OCI-LY7 (cell line): ENCODE measurements around the gene DNAL1. TPM values are rescaled to one million over a fixed set of nuclear protein-coding genes. Genes with fewer than 3 reads are reported as not detected.

Source experiments
- BruUV-seq: library from RNA; stranded (reverse); fragments of 400-500 nt; replicated peaks from 2 replicates; lab custom pipeline; 2021; lab: Mats Ljungman, UMichigan
- CTCF ChIA-PET: fragments of 300-600 bp; sonication (Branson Sonifier 250); formaldehyde crosslinking; loops from one replicate; lab custom pipeline; 2022; ENCODE audit warnings: antibody characterized with exemption; ENCODE audit not compliant: unreplicated experiment; lab: Charles Lee
- POLR2A ChIA-PET: fragments of 300-600 bp; sonication (Branson Sonifier 250); formaldehyde crosslinking; loops from one replicate; lab custom pipeline; 2022; ENCODE audit warnings: antibody characterized with exemption; lab: Charles Lee
- DNase-seq: peaks from one replicate; pipeline ENCODE4 v3.0.0-alpha.2; 2015; ENCODE audit warnings: low spot score
- H2AFZ ChIP-seq: fragments of 200-600 bp; sonication (generic), shearing (Covaris generic); 2 replicates; pipeline ENCODE4 v1.6.1; 2014; ENCODE audit warnings: mild to moderate bottlenecking, antibody characterized with exemption, low read length, moderate library complexity
- H3K27ac ChIP-seq: fragments of 200-600 bp; sonication (generic); 2 replicates; pipeline ENCODE4 v1.5.1; 2014; ENCODE audit warnings: mixed run types, low read depth, mild to moderate bottlenecking, moderate library complexity, low read length, inconsistent platforms; ENCODE audit not compliant: poor library complexity, severe bottlenecking
- H3K36me3 ChIP-seq: fragments of 200-600 bp; sonication (generic); 2 replicates; pipeline ENCODE4 v1.6.1; 2014; ENCODE audit warnings: mild to moderate bottlenecking, antibody characterized with exemption, low read length, moderate library complexity, mixed read lengths; ENCODE audit not compliant: insufficient read depth
- H3K4me1 ChIP-seq: fragments of 200-600 bp; sonication (generic); 2 replicates; pipeline ENCODE4 v1.5.1; 2014; ENCODE audit warnings: mild to moderate bottlenecking, low read length; ENCODE audit not compliant: insufficient read depth, poor library complexity, severe bottlenecking
- H3K4me2 ChIP-seq: fragments of 200-600 bp; sonication (generic); 2 replicates; pipeline ENCODE4 v1.6.1; 2014; ENCODE audit warnings: mild to moderate bottlenecking, low read length
- H3K4me3 ChIP-seq: fragments of 200-600 bp; sonication (generic); 2 replicates; pipeline ENCODE4 v1.5.1; 2014; ENCODE audit warnings: mild to moderate bottlenecking, low read depth, low read length; ENCODE audit not compliant: poor library complexity, severe bottlenecking
- H3K79me2 ChIP-seq: fragments of 200-600 bp; sonication (generic); 2 replicates; pipeline ENCODE4 v1.6.1; 2016; ENCODE audit warnings: low read depth, mild to moderate bottlenecking, low read length, moderate library complexity, mixed read lengths; ENCODE audit not compliant: insufficient read depth
- H3K9me2 ChIP-seq: fragments of 200-600 bp; sonication (generic); 2 replicates; pipeline ENCODE4 v1.6.1; 2016; ENCODE audit warnings: mild to moderate bottlenecking, low read length, mixed read lengths; ENCODE audit not compliant: insufficient read depth
- H3K9me3 ChIP-seq: fragments of 200-600 bp; sonication (generic); 2 replicates; pipeline ENCODE4 v1.6.1; 2014; ENCODE audit warnings: mild to moderate bottlenecking, mixed run types, low read length, mixed read lengths
- H4K20me1 ChIP-seq: fragments of 200-600 bp; sonication (generic); 2 replicates; pipeline ENCODE4 v1.6.1; 2014; ENCODE audit warnings: mild to moderate bottlenecking, antibody characterized with exemption, low read length, moderate library complexity, mixed read lengths; ENCODE audit not compliant: insufficient read depth
- CTCF ChIP-seq: fragments of 200-600 bp; sonication (generic); conservative IDR thresholded peaks from 2 replicates; pipeline ENCODE4 v1.5.1; 2014; ENCODE audit warnings: mild to moderate bottlenecking, antibody characterized with exemption, low read length, moderate library complexity, mixed read lengths
- EZH2phosphoT487 ChIP-seq: fragments of 200-600 bp; sonication (generic); IDR thresholded peaks from 2 replicates; pipeline ENCODE4 v1.6.1; 2018; ENCODE audit warnings: low read depth, borderline replicate concordance, mild to moderate bottlenecking, mixed run types, antibody characterized with exemption, low read length, moderate library complexity, mixed read lengths
- intact Hi-C: fragments of 100-400 bp; cut with micrococcal nuclease; formaldehyde crosslinking; loops from one replicate; pipeline ENCODE4 v1.10.0; 2022; ENCODE audit not compliant: unreplicated experiment
- total RNA-seq, 2 experiments: library from RNA; depleted of rRNA in 1 of 2; stranded (reverse); fragments of >200 nt in 1 of 2; shearing (Covaris generic) in 1 of 2; gene quantifications; 2 replicates each; pipeline ENCODE4 v1.2.3, GENCODE V29; 2014 to 2022

Gene DNAL1
- total RNA-seq, 2 experiments from 2014 or later: 5.6 to 7.5 TPM

- H3K4me2 ChIP-seq: no peak overlapping the region
- no peaks in the 10 kb centered on the region for H3K9me2 ChIP-seq
- peaks cover 7% of the 10 kb centered on the region for H3K4me1 ChIP-seq
- H3K36me3 ChIP-seq: peaks cover 83% of the 10 kb centered on the region
- no peak overlapping the region for H3K4me3 ChIP-seq
- no peak for DNase-seq
- no peaks in the 10 kb centered on the region for H3K9me3 ChIP-seq
- POLR2A ChIA-PET: no interaction called here
- TF ChIP-seq CTCF: no peak
- TF ChIP-seq EZH2phosphoT487: no peak
- BruUV-seq: no TSS peak
- no peak overlapping the region for H2AFZ ChIP-seq
- intact Hi-C loops: loop anchor here (10.0 kb wide), 1 partner anchor 316 kb away; no protein-coding TSS in a partner anchor
- no peaks in the 10 kb centered on the region for H4K20me1 ChIP-seq
- H3K27ac ChIP-seq: no peak overlapping the region
- CTCF ChIA-PET: no interaction called here
- H3K79me2 ChIP-seq: no peaks in the 10 kb centered on the region
Measured at GRCh38 chr14:73718418-73719251, 73.8 kb downstream of the DNAL1 start.

GRCh38 chr14:73719361-73719760, 74.6 kb downstream of the DNAL1 start:
- no peaks in the 10 kb centered on the region for H3K9me3 ChIP-seq
- POLR2A ChIA-PET: interaction anchor here (0.6 kb wide), 1 partner anchor 1603 kb away, joined by 4 read pairs; no protein-coding TSS in a partner anchor
- no peaks in the 10 kb centered on the region for H3K79me2 ChIP-seq
- CTCF ChIA-PET: interaction anchor here (0.6 kb wide), 1 partner anchor 199 kb away, joined by 5 read pairs; no protein-coding TSS in a partner anchor
- H2AFZ ChIP-seq: no peak overlapping the region
- H3K4me2 ChIP-seq: no peak overlapping the region
- H3K4me3 ChIP-seq: no peak overlapping the region
- TF ChIP-seq CTCF: no peak
- no peak for TF ChIP-seq EZH2phosphoT487
- H4K20me1 ChIP-seq: no peaks in the 10 kb centered on the region
- intact Hi-C loops: loop anchor here (10.0 kb wide), 1 partner anchor 315 kb away; no protein-coding TSS in a partner anchor
- BruUV-seq: no TSS peak
- peaks cover 90% of the 10 kb centered on the region for H3K36me3 ChIP-seq
- H3K4me1 ChIP-seq: peaks cover 6% of the 10 kb centered on the region
- DNase-seq: no peak
- no peak overlapping the region for H3K27ac ChIP-seq
- no peaks in the 10 kb centered on the region for H3K9me2 ChIP-seq

GRCh38 chr14:73719791-73720190, 75.0 kb downstream of the DNAL1 start:
- ChIA-PET CTCF (interaction anchor here (0.6 kb wide), 1 partner anchor 199 kb away, joined by 5 read pairs; no protein-coding TSS in a partner anchor), POLR2A (interaction anchor here (0.6 kb wide), 1 partner anchor 1602 kb away, joined by 4 read pairs; no protein-coding TSS in a partner anchor)
- DNase-seq: no peak
- intact Hi-C loops: loop anchor here (10.0 kb wide), 1 partner anchor 315 kb away; no protein-coding TSS in a partner anchor
- Histone ChIP-seq H3K4me2 (no peak overlapping the region), H3K4me3 (no peak overlapping the region), H3K9me3 (no peaks in the 10 kb centered on the region), H2AFZ (no peak overlapping the region), H4K20me1 (no peaks in the 10 kb centered on the region), H3K27ac (no peak overlapping the region), H3K4me1 (peaks cover 2% of the 10 kb centered on the region), H3K9me2 (no peaks in the 10 kb centered on the region), H3K36me3 (peaks cover 90% of the 10 kb centered on the region), H3K79me2 (no peaks in the 10 kb centered on the region)
- no TSS peak for BruUV-seq
- no peak for TF ChIP-seq CTCF
- TF ChIP-seq EZH2phosphoT487: no peak
